Hepatocyte (in vitro differentiated cells): Measurements from ENCODE around the gene KCNK18. TPM values are rescaled to one million over a fixed set of nuclear protein-coding genes. Genes with fewer than 3 reads are reported as not detected.

ENCODE experiments used
- DNase-seq: peaks from one replicate; pipeline ENCODE4 v3.0.0-alpha.2; 2016; ENCODE audit warnings: low spot score
- H2AFZ ChIP-seq: fragments of 200-600 bp; sonication (generic); 2 replicates; pipeline ENCODE4 v1.6.0; 2016; ENCODE audit warnings: antibody characterized with exemption, mild to moderate bottlenecking
- H3K27ac ChIP-seq: fragments of 200-600 bp; sonication (generic); 2 replicates; pipeline ENCODE4 v1.5.1; 2016; ENCODE audit warnings: mild to moderate bottlenecking
- H3K27me3 ChIP-seq: fragments of 200-600 bp; sonication (generic); 2 replicates; pipeline ENCODE4 v1.6.1; 2016
- H3K36me3 ChIP-seq: fragments of 200-600 bp; sonication (generic); replicated peaks from 2 replicates; pipeline ENCODE4 v1.5.1; 2016; ENCODE audit warnings: low read depth; ENCODE audit not compliant: insufficient read depth
- H3K4me1 ChIP-seq: fragments of 200-600 bp; sonication (generic); 2 replicates; pipeline ENCODE4 v1.5.1; 2016; ENCODE audit warnings: mild to moderate bottlenecking, moderate library complexity; ENCODE audit not compliant: insufficient read depth
- H3K4me2 ChIP-seq: fragments of 200-600 bp; sonication (generic); 2 replicates; pipeline ENCODE4 v1.6.0; 2016
- H3K4me3 ChIP-seq: fragments of 200-600 bp; sonication (generic); 2 replicates; pipeline ENCODE4 v1.5.1; 2016; ENCODE audit warnings: mild to moderate bottlenecking
- H3K79me2 ChIP-seq: fragments of 200-600 bp; sonication (generic); 2 replicates; pipeline ENCODE4 v1.6.0; 2017; ENCODE audit warnings: mild to moderate bottlenecking
- H3K9me2 ChIP-seq: fragments of 200-600 bp; sonication (generic); replicated peaks from 2 replicates; pipeline ENCODE4 v1.6.0; 2017; ENCODE audit warnings: mild to moderate bottlenecking; ENCODE audit not compliant: insufficient read depth
- H3K9me3 ChIP-seq: fragments of 200-600 bp; sonication (generic); 2 replicates; pipeline ENCODE4 v1.5.1; 2016; ENCODE audit warnings: low read depth, mild to moderate bottlenecking
- H4K20me1 ChIP-seq: fragments of 200-600 bp; sonication (generic); 2 replicates; pipeline ENCODE4 v1.6.0; 2016; ENCODE audit warnings: mild to moderate bottlenecking; ENCODE audit not compliant: insufficient read depth, poor library complexity, severe bottlenecking
- EZH2 ChIP-seq: fragments of 200-600 bp; sonication (generic); IDR thresholded peaks from 2 replicates; pipeline ENCODE4 v1.6.1; 2016; ENCODE audit warnings: antibody characterized with exemption, mild to moderate bottlenecking, borderline replicate concordance
- EZH2phosphoT487 ChIP-seq: fragments of 200-600 bp; sonication (generic); IDR thresholded peaks from one replicate; pipeline ENCODE4 v1.6.1; 2018; ENCODE audit warnings: antibody characterized with exemption, mild to moderate bottlenecking, low read depth, moderate library complexity; ENCODE audit not compliant: unreplicated experiment, severe bottlenecking
- WGBS: methylation state at CpG from one replicate; pipeline ENCODE4 v1.1.6; 2016; ENCODE audit warnings: low lambda C conversion rate; ENCODE audit errors: missing lambda C conversion rate; 5-methylcytosine and 5-hydroxymethylcytosine counted together
- polyA plus RNA-seq: library from polyadenylated mRNA; unstranded; fragments of >200 nt; fragmentation: Nextera tagmentation; extraction: Ambion mirVana; gene quantifications from 2 replicates; pipeline ENCODE4 v1.2.1, GENCODE V29; 2016
- total RNA-seq: library from RNA; depleted of rRNA; stranded (reverse); fragments of >200 nt; gene quantifications from 2 replicates; pipeline ENCODE4 v1.2.3, GENCODE V29; 2014
- TF ChIP-seq, protein P1 (sequence below): fragments of 200-600 bp; sonication (generic); IDR thresholded peaks from 2 replicates; pipeline ENCODE4 v1.5.1; 2016; ENCODE audit warnings: antibody characterized with exemption, mild to moderate bottlenecking; ENCODE audit not compliant: poor library complexity

KCNK18 gene
- total and polyA plus RNA-seq, 2 experiments from 2014 or later = not detected

DNA sequence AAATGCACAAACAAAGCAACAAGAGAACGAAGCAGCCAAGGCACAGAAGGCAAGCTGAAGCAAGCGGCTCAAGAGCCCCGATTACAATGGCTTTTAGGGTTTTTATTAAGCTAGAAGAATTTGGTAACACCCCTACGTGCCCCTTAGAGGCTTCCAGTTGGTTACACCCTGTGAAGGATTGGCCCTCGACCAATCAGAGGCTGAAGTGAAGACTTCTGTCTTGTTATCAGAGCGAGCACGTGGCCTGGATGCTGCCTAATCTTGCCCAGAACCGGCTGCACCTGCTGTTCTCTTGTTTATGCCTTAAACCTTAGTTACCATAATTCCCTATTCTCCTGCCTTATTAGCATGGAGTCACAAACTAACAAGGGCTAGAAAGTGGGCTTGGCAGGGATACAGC lies 21.4 kb downstream of the KCNK18 start:
- no peaks in the 10 kb centered on the region for H4K20me1 ChIP-seq
- no peak overlapping the region for H3K4me2 ChIP-seq
- TF ChIP-seq EZH2 (no peak), EZH2phosphoT487 (no peak)
- TF ChIP-seq, protein P1, sequence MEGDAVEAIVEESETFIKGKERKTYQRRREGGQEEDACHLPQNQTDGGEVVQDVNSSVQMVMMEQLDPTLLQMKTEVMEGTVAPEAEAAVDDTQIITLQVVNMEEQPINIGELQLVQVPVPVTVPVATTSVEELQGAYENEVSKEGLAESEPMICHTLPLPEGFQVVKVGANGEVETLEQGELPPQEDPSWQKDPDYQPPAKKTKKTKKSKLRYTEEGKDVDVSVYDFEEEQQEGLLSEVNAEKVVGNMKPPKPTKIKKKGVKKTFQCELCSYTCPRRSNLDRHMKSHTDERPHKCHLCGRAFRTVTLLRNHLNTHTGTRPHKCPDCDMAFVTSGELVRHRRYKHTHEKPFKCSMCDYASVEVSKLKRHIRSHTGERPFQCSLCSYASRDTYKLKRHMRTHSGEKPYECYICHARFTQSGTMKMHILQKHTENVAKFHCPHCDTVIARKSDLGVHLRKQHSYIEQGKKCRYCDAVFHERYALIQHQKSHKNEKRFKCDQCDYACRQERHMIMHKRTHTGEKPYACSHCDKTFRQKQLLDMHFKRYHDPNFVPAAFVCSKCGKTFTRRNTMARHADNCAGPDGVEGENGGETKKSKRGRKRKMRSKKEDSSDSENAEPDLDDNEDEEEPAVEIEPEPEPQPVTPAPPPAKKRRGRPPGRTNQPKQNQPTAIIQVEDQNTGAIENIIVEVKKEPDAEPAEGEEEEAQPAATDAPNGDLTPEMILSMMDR = no peak
- H3K27me3 ChIP-seq = peaks cover 29% of the 10 kb centered on the region
- H3K4me3 ChIP-seq = no peak overlapping the region
- DNase-seq = no peak
- no peaks in the 10 kb centered on the region for H3K79me2 ChIP-seq
- H3K9me3 ChIP-seq = no peaks in the 10 kb centered on the region
- H3K4me1 ChIP-seq = peaks cover 4% of the 10 kb centered on the region
- no peak overlapping the region for H2AFZ ChIP-seq
- no peaks in the 10 kb centered on the region for H3K9me2 ChIP-seq
- H3K27ac ChIP-seq = no peak overlapping the region
- 78% methylated on average over 8 of the region's 8 CpGs for WGBS
- no peaks in the 10 kb centered on the region for H3K36me3 ChIP-seq

- Histone ChIP-seq H3K9me3 (no peaks in the 10 kb centered on the region), H3K36me3 (no peaks in the 10 kb centered on the region), H3K4me3 (no peak overlapping the region), H3K27me3 (peaks cover 15% of the 10 kb centered on the region), H3K27ac (peak overlapping the region; percentile 54), H3K4me1 (peaks cover 4% of the 10 kb centered on the region), H3K9me2 (no peaks in the 10 kb centered on the region), H3K79me2 (no peaks in the 10 kb centered on the region), H2AFZ (no peak overlapping the region), H3K4me2 (no peak overlapping the region), H4K20me1 (no peaks in the 10 kb centered on the region)
- WGBS = 50% methylated on average over 10 of the region's 10 CpGs
- TF ChIP-seq EZH2phosphoT487 = no peak
- DNase-seq = peak; percentile 70
Observed at GRCh38 chr10:117221156-117221711, 23.9 kb downstream of the KCNK18 start.

DNA sequence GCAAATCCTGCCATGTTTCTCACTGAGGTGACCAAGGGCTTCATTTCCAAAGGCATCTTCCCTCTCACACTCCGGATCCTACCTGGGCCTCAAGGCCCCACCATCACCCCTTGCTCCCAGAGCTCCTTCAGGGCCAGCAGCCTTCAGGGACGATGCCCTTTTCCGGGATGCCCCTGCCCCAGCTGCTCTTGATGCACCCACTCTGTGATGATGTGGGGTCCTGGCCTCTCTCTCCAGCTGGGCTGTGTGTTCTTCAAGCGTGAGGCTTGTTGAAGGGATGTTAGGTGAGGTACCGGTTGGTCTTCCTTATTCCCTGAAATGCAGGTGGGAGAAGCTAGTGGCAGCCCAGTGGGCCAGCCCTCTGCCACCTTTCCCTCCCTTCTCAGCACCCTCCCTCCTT lies 25.3 kb downstream of the KCNK18 start:
- no peaks in the 10 kb centered on the region for H3K9me3 ChIP-seq
- H3K4me1 ChIP-seq = no peaks in the 10 kb centered on the region
- no peaks in the 10 kb centered on the region for H3K36me3 ChIP-seq
- no peaks in the 10 kb centered on the region for H3K79me2 ChIP-seq
- no peaks in the 10 kb centered on the region for H3K9me2 ChIP-seq
- no peak for DNase-seq
- TF ChIP-seq, protein P1 = no peak
- TF ChIP-seq EZH2 (no peak), EZH2phosphoT487 (no peak)
- 93% methylated on average over 5 of the region's 5 CpGs for WGBS
- H3K27ac ChIP-seq = no peak overlapping the region
- no peak overlapping the region for H2AFZ ChIP-seq
- H3K4me2 ChIP-seq = no peak overlapping the region
- peaks cover 15% of the 10 kb centered on the region for H3K27me3 ChIP-seq
- no peak overlapping the region for H3K4me3 ChIP-seq
- no peaks in the 10 kb centered on the region for H4K20me1 ChIP-seq

DNA sequence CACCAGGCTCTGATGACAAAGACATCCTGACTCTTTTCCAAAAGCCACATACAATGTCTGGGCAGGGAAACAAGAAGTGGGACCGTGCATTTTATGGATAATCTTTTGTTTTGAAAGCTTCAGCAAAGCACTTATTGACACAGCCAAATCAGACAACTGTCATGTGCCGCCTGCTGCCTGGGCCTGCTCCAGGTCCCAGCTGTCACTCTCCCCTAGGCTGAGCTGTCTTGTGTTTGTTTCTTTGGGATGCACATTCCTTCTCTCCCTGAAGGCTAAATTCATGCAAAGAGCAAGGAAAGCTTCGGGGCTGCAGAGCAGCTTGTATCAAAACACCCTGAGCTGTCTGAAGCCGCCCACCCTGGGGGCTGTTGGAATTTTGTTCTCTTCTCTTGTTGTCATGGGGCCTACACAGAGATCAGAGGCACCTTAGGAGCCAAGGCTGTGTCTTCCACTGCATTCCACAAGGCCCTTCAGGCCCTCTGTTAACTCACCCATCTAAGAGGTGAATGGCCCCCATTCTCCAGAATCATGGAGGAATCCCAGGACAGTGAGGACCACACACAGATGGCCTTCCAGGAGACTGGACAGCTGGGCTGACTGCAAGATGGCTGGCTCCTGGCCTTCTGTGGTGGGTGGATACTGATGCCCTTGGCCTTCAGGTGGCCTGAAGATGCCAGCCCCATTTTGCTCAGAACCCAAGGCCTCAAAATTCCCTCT lies 25.8 kb downstream of the KCNK18 start:
- peaks cover 18% of the 10 kb centered on the region for H3K27me3 ChIP-seq
- H3K79me2 ChIP-seq = no peaks in the 10 kb centered on the region
- no peak for DNase-seq
- no peaks in the 10 kb centered on the region for H3K36me3 ChIP-seq
- H3K27ac ChIP-seq = no peak overlapping the region
- TF ChIP-seq, protein P1 = no peak
- no peak for TF ChIP-seq EZH2
- TF ChIP-seq EZH2phosphoT487 = no peak
- no peak overlapping the region for H2AFZ ChIP-seq
- H3K4me3 ChIP-seq = no peak overlapping the region
- no peaks in the 10 kb centered on the region for H3K9me3 ChIP-seq
- no peaks in the 10 kb centered on the region for H3K9me2 ChIP-seq
- no peaks in the 10 kb centered on the region for H4K20me1 ChIP-seq
- WGBS = 76% methylated on average over 4 of the region's 4 CpGs
- no peak overlapping the region for H3K4me2 ChIP-seq
- no peaks in the 10 kb centered on the region for H3K4me1 ChIP-seq
